ENCODE results near the gene NOP10.

The NOP10 gene

DNA sequence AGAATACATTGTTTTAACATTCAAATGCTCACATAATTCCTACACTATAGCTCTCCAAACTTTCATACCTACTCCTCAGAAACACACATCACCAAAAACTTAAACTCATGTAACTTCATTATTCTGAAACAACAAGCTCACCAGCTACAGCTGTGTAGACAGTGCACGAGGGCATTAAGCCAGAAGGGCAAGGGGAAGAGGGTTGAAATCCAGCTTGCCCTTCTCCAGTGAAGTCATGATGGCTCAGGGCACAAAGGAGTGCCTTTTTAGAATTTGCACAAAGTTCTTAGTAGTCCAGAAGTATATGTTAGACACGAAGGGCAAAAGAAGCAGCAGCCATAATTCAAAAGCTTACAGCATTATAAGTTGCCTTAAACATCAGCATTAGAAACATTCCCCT, 13.9 kb downstream of the NOP10 start:
- DNase-seq, result no peak

- no peak for DNase-seq
Measured at GRCh38 chr15:34327906-34328305, 15.0 kb downstream of the NOP10 start.

- no peak for DNase-seq
Measured at GRCh38 chr15:34325368-34325767, 17.6 kb downstream of the NOP10 start.

GRCh38 chr15:34324933-34325332, 18.0 kb downstream of the NOP10 start:
- no peak for DNase-seq

- DNase-seq, result no peak
Measured at GRCh38 chr15:34323217-34323616, 19.7 kb downstream of the NOP10 start.

- no peak for DNase-seq
Measured at GRCh38 chr15:34318277-34319079, 24.5 kb downstream of the NOP10 start.

DNA sequence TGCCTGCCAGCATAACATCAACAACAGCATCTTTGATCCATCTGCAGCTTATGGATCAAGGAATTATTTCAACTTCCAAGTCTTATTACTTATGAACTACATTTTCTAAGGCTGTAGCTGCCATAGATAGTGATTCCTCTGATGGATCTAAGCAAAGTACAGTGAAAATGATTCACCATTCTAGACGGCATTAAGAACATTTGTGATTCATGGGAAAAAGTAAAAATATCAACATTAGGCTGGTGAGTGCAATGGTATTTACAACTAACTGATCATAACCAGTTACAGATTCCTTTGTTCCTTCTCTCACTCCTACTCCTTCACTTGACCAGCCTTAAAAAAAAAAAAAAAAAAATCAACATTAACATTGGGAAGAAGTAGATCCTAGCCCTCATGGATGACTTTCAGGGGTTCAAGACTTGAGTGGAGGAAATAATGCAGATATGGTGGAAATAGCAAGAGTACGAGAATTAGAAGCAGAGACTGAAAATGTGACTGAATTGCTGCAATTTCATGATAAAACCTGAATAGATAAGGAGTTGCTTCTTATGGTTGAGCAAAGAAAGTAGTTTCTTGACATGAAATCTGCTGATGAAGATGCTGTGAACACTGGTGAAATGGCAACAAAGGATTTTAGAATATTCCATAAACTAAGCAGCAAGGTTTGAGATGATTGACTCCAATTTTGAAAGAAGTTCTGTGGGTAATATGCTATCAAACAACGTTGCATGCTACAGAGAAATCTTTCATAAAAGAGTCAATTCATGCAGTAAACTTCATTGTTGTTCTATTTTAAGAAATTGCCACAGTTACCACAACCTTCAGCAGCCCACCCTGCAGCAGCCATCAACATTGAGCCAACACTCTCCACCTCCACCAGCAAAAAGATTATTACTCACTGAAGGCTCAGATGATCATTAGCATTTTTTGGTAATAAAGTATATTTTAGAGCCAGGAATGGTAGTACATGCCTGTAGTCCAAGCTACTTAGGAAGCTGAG, 28.1 kb downstream of the NOP10 start:
- no peak for DNase-seq

GRCh38 chr15:34311563-34311962, 31.4 kb downstream of the NOP10 start:
- DNase-seq, result no peak

DNA sequence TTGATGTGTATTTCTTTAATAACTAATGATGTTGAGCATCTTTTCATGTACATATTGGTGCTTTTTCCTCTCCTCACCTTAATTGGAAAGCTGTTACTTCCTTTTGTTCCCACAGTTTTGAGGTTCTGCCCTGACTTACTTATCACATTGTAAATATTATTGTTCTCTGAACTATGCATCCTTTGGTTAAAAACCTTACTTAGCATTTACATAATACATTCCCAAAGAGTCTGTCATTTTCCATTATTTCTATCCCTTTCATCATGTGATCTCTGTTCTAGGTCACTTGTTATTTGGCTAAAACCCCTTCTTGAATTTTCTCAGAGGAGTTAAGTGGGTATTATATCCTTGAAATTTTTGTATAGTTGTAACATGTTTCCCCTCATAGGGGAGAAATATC, 38.3 kb downstream of the NOP10 start:
- no peak for DNase-seq

DNA sequence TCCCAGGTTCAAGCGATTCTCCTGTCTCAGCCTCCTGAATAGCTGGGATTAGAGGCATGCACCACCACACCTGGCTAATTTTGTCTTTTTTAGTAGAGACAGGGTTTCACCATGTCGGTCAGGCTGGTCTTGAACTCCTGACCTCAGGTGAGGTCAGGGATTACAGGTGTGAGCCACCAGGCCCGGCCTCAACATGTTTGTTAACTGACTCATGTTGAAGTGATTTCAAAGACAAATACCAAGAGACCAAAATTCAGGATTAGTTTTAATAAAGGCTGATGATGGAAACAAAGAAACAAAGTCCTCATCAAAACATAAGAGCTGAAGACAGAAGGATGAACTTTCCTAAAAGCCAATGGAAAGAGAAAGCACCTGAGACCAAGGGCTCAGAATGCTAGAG, 41.9 kb downstream of the NOP10 start:
- no peak for DNase-seq

GRCh38 chr15:34297059-34297458, 45.9 kb downstream of the NOP10 start:
- no peak for DNase-seq

DNA sequence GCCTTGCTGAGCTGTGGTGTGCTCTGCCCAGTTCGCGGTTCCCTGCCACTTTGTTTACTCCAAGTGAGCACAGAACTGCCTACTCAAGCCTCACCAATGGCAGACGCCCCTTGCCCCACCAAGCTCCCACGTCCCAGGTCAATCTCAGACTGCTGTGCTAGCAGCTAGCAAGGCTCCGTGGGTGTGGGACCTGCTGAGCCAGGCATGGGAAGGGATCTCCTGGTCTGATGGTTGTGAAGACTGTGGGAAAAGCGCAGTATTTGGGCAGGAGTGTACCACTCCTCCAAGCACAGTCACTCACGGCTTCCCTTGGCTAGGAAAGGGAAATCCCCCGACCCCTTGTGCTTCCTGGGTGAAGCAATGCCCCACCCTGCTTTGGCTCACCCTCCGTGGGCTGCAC, 50.3 kb downstream of the NOP10 start:
- DNase-seq, result no peak
